ENCODE data around the gene PACSIN2. TPM values are rescaled to one million over a fixed set of nuclear protein-coding genes. Genes with fewer than 3 reads are reported as not detected.
"Not testable (repeated sequence)": the region's sequence is repeated elsewhere in the genome, so short reads cannot be mapped to it uniquely, and the experiment has no call there.

The PACSIN2 gene
- total RNA-seq, 1 donor from 2014 or later, result 19.2 TPM

- no peak for DNase-seq
These were observed 69.9 kb downstream of the PACSIN2 start for GRCh38 chr22:42945027-42945426.

GRCh38 chr22:42944409-42944808 lies 70.5 kb downstream of the PACSIN2 start:
- no peak for DNase-seq

GRCh38 chr22:42943981-42944380 lies 71.0 kb downstream of the PACSIN2 start:
- DNase-seq, result no peak

- no peak for DNase-seq
These were observed 72.6 kb downstream of the PACSIN2 start for GRCh38 chr22:42942351-42942750.

GRCh38 chr22:42939941-42940653 lies 74.9 kb downstream of the PACSIN2 start:
- no peak for DNase-seq

DNA sequence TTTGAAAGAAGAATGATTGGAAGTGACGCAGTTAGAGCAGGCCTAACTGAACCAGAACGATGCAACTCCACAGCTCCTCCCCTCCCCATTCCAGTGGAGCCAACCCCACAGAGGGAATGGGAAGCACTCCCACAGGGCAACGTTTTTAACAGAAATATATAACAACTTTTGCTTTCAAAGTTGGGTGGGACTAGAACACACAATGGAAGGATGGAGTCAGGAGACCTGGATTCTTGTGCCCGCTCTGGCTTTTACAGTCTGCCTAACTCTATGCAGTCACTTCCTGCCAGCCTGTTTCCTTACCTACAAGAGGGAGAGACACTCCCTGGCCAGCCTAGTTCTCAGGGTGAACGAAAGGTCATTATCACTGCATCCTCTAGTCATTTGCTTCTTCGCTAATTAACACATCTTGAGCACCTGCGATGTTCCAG lies 75.5 kb downstream of the PACSIN2 start:
- DNase-seq, result no peak

DNA sequence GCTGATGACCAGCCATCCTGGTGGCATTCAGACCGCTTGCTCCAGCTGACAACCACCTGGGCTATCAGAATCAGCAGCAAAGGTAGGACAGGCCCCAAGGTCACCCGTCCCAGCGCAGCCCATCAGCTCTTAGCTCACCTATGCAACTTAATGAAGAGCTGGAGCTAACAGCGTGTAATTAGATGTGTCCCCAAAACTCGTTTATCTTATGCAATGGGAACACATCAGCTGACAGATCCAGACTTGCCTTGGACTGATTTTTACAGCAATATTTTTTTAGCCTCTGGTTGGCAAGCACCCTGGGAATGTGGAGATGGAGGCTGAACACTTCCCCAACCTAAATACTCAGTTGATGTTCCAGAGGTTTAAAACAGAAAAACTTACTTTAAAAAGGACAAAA lies 76.0 kb downstream of the PACSIN2 start:
- no peak for DNase-seq

GRCh38 chr22:42938449-42938848 lies 76.5 kb downstream of the PACSIN2 start:
- no peak for DNase-seq

DNA sequence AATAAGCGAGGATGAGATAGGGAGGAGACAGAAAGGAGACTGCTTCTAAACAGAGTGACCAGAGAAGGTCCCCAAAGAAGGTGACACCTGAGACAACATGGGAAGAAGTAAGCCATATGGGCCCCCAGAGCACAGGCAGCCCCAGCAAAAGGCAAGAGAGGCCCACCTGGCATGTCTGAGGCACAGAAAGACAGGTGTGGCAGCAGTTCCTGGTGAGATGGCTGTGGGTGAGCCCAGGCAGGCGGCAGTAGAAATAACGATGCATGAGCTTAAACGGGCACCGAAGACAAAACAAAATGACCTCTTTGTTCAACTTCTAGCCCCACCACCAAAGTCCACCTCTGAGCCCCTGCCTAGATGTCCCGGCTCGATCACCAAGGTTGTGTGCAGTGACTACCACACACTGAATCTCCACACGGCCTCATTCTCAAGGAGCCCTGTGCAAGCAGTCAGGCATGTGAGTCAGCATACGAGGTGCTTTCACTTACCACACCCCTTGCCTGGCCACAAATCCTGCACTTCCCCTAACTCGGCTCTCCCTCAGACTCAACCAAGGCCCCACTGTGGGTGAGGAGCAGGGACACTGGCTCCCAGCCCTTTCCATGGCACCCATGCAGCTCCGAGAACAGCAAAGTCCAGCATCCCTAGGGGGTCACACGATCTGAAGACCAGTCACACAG lies 77.6 kb downstream of the PACSIN2 start:
- DNase-seq, result no peak

DNA sequence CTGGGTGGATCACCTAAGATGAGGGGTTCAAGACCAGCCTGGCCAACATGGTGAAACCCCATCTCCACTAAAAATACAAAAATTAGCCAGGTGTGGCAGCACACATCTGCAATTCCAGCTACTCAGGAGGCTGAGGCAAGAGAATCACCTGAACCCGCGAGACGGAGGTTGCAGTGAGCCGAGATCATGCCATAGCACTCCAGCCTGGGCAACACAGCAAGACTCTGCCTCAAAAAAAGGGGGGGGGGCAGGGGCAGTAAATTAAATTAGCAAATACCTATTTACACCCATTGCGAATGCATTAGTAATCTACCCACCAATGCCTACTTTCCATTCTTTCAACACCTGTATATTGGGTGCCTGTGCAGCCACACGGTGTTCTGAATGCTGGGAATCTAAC lies 78.3 kb downstream of the PACSIN2 start:
- DNase-seq, result not testable (repeated sequence)

DNA sequence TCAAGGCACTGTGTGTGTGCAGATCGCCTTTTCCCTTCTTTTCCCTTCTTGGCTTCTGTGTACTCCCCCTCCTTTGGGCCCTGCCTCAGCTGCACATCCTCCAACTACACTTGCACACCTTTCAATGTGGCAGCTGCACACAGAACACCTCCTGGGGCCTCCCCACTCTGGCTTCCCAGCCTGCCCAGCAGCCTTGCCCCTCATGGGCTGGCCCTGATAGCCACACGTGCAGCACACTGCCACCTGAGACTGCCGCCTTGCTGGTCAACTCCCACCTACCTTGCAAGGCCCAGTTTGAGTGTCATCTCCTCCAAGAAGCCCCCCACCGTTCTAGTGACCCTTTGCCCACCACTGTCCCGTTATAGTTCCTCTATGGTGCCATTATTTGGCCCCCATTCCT lies 80.6 kb downstream of the PACSIN2 start:
- no peak for DNase-seq

DNA sequence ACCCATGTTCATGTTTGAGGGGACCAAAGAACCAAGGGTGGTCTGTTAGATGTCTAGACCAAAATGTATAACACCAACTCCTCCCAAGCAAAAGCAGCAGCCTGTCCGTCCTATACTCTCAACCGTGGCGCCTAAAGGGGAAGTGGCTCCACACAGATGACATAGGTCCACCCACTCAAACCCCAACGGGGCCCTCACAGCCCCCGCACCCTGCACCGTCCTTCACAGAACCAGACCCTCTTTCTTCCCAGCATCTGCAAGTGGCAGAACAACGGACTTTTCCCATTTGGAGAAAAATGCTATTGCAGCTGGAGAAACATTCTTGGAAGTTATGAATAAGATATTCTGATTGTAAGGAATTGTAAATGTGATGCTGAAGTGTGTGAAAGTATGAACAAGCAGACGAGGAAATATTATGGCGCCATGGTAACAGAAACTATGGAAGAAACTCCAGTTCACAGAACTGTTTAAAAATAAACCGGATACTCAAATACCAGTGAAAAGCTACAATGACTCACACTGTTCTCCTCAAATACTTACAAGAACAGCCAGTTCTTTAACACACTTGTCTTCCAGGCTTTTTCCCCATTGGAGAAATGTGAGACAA lies 81.4 kb downstream of the PACSIN2 start:
- no peak for DNase-seq

DNA sequence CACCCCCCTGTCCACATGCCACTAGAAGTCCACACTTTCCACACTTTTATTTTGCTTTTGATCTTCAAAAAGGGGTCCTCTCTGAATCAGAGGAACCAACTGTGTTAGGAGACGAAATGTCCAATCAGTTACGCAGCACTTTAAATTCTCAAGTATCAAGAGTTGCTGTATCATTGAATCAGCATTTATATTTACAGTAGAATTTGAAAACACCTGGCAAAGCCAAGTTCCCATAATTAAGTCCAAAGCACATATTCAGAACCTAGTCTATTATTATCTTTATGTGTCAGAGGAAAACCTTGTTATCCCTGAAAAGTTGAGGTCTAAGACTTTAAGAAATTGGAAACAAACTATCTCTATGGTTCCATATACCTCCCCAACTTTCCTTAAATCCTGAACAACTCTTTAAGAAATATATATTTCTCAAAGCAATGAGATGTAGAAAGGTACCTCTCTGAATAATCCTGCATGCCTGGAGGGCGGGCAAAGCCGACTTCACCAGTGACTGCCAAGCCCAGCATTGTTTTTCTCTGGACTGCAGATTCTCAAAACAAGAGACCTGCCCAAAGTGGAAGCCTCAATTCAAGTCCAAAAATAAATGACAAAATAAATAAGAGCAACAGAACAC lies 82.0 kb downstream of the PACSIN2 start:
- no peak for DNase-seq

DNA sequence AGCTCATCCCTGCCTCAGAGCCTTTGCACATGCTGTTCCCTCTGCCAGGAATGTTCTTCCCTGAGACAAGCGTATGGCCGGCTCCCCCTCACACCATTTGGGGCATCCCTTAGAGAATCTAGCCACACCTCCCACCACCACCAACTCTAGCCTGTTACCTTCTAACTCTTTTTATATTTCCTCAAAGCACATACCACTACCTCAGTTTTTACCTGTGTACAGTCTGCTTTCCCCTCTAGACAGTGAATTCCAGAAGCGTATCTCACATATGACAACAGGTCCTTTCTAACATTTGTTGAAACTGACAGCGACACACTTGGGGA lies 82.8 kb downstream of the PACSIN2 start:
- no peak for DNase-seq

- no peak for DNase-seq
These were observed 83.3 kb downstream of the PACSIN2 start for GRCh38 chr22:42931421-42932196.

DNA sequence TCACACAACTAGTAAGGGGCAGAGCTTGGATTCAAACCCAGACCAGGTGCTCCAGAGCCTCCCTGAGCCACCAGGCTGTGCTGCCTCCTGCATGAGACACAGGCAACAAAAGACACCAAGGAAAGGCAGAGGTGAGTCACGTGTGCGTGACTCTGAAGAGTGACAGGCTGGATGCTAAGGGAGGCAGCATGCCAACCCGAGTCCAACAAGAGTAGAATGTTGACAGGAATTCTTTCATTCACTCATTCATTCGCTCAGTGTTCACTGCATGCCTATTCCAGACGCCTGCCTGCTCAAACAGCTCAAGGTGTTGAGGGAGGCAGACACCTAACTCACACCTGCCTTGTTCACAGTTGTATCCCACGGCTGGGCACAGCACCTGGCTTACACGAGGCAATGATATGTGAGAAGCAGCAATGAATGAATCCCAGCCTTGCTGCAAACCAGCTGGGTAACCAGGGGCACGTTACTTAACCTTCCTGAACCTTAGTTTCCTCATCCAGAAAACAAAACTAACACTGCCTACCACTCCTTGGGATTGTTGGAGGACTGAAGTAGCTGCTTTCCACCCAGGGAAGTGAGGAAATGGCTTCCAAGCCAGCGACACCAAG lies 84.0 kb downstream of the PACSIN2 start:
- no peak for DNase-seq

DNA sequence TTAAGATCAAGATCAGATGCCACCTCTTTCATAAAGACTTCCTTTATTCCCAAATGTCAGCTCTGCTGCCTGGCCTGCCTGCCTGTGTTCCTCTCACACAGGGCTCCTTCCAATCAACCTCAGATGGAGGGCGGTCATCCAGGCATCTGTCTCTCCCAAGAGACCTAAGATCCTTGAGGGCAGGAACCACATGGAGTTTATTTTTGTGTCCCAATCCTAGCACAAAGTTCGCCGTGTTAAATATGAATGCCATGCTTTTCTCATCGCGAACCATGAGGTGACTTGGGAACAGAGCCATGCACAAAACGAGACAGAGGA lies 85.2 kb downstream of the PACSIN2 start:
- no peak for DNase-seq

DNA sequence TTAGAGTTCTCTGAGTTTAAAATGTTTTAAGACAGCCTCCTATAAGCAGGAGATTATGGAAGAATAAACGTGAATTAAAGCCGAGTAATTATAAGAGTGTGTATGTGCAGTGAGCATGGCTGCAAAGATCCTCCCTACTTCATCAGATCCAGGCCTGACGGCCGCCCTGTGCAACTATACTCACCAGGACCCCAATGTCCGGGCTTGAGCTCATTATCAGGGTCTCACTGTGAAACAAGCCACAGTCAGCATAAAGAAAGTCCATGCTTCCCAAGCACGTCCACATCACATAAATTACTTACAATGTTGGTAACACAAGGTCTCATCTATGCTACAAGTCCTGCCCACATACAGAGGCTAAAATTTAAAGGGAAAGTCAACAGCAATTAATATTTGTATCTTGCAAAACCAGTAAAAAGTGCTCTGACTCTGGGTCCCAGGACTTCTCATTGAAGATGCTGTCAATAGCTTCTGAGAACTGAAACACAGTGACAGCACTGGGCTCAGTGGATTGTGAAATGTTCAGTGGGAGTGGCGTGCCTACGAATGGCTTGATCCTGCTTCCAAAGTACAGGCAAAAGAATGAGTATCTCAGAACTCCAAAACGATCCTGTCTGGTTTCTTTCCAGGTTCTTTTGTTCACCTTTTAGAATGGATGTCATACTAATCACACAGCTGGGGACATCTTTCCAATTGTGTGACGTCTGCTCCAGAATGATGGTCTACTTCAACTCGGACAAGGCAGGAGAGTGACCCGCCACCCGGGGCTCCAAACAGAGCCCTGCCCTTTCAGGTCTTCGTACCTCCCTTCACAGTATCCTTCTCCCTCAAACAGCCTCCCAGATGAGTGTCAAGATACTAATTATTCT lies 85.7 kb downstream of the PACSIN2 start:
- DNase-seq, result no peak

DNA sequence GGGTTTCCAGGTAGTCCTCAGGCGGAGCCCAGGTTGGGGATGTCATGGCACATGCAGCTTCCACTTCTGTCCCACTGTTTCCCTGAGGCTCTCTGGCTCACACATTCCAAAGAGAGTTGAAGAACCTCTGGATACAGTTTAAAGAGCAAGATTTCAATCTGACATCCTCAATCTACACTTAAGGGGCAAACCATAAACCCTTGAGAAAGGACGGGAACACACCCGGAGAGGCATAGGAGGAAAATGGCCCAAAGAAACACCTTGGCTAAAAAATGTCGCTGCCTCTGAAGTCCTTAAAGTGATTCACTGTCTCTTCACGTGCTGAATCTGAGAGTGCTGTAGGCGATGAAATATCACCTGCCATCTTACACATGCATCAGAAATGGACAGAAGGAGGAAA lies 87.0 kb downstream of the PACSIN2 start:
- DNase-seq, result no peak

GRCh38 chr22:42926768-42927167 lies 88.2 kb downstream of the PACSIN2 start:
- DNase-seq, result no peak

DNA sequence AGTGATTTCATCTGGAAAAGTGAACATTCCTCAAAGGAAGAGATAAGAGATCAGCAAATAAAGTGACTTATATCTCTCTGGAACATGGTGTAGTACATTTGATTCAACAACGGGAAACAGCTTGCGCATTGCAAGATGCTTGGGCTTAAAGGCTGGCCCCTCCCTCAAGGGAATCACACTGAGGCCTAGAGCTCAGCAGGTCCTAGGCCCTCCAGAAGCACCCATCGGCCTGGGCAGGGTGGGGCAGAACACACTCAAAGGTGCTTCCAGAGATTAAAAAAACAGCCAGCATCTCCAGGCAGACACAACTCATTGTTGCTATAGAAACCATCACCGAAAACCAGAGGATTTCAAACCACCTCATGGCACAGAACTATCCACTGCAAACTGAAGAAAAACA lies 88.8 kb downstream of the PACSIN2 start:
- DNase-seq, result no peak
